GM19324 (cell line): ENCODE data around the gene ZBTB47.

ENCODE experiments used
- ATAC-seq: cut with Tn5 transposase; IDR thresholded peaks from one replicate; pipeline ENCODE4 v1.9.1; 2021; ENCODE audit warnings: mild to moderate bottlenecking, moderate library complexity; ENCODE audit not compliant: unreplicated experiment, low FRiP score

ZBTB47 gene

DNA sequence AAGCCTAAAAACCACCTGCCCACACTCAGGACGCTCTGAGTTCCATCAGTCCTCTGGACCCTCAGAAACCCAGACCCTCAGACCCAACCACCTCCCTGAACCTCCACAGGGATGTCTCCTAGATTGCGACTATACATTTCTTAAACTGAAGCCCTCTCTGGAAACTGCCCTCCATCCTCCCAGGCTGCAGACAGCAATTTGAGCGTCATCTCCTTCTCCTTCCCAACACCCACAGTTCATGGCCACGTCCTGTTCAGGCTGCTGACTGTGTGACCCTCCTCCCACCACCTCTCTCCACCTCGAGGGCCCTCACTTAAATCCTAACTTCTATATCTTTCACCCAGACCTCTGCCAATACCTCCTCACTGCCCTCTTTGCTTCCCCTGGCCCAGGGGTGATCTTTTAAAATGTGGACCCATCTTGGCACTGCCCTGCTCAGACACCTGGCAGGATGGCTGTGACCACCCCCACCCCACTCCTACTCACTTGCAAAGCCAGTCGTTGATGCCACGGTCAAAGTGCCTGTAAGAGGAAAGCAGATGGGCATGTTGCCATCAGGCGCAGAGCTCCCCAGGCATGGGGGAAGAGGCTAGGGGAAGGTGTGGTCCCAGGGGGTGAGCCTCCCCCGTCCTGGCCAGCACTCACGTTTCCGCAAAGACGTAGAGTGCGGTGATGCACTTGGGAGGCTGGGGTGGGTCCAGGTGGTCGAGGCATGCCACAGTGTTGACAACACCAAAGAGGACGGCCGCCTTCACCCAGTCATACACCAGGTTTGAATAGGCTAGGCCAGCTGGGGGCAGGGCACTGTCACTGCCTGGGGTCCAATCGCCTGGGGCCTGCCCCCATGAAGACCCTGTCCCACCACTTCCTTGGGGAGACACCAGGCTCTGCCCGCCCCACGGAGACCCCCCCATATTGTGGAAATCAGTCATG, 43.1 kb downstream of the ZBTB47 start:
- no peak for ATAC-seq

DNA sequence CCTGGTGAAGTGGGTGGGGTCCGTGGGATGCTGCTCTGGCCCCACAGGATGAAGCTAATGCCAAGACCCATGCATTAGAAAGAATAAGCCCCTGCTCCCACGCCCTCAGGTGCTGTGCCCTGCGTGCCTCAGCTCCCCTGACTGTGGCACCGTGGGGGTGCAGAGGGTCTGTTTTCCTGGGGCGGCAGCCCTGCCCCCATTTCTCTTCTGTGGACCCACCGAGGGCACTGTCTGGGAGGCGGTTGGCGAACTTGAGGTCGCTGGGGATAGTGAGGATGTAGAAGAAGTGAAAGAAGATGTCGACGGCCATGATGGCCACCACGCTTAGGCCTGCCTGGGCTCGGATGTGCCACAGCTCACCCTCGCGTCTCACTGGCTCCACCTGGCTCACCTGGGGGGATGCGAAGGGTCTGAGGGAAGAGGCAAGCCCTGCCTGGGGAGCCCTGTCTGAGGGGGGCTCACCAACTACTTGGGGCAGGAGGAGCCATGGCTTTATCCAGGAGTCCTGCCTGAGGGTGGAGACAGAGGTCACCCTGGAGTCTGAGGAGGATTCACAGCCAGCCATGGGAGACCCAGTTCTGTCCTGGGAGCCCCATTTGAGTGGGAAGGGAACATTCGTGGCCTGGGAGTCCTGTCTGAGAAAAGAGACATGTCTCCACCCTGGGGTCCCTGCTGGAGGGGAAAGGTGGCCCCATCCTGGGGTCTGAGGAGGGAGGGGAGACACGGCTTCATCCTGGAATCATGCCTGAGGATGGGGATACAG, 44.0 kb downstream of the ZBTB47 start:
- no peak for ATAC-seq

DNA sequence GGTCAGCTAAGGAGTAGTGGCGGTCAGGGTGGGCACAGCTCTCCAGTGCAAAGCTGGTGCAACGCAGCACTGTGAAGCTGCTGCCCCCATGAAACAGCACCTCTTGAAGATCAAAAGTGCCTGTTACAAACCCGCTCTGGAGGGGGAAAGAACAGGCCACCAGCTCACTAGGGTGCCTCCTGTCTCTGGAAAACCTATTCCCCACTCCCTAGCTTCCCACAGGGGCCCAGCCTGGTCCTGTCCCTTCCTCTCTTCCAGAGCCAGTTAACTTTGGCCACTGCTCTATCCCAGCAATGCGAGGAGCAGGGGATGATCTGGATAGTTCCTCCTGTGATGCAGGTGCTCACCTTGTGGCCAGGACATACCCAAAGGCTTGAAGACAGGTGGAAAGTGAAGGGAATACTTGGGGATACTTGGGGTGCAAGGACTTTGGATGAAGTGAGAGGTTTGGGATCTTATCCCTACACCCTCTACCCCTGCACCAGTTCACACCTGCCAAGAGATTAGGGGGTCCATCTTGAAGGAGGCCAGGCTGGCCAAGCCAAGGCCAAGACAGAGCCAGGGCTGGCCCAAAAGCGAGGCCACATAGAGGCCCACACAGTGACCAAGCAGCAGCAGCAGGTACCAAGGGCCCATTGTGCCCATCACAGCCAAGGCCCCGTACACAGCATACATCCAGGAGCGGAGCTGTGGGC, 44.9 kb downstream of the ZBTB47 start:
- no peak for ATAC-seq

DNA sequence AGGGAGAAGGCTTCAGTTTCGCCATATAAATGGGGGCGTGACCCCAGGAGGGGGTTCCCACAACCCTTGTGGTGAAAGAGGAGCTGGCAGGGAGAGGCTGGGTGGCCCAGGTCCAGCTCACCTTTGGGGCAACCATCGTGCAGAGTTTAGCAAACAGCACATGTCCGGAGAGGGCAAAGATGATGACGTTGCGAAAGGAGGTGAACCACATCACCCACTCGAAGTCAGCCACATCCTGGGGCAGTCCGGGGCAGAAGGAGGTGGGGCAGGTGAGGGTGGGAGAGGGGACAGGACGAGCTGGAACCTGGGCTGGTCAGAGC, 45.4 kb downstream of the ZBTB47 start:
- no peak for ATAC-seq

DNA sequence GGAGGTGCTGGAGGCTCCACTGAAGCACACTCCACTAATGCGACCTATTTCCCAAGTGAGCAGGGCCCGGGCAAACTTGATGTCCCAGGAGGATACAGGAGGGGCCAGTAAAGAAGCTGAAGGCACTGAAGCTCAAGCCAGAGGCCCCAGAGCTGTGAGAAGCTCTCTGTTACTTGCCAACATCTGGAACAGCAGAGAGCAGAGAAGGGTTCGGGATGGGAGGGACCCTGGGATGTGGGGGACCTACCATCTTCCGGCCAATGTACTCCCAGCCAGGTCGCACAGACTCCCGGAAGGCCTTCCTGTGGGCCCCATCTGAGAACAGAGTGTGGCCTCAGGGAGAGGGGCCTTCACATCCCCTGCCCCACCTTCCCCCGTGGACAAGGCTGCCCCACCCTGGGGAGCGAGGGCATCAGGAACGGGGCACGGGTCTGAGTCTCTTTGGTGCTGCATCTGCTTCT, 46.0 kb downstream of the ZBTB47 start:
- ATAC-seq = no peak

DNA sequence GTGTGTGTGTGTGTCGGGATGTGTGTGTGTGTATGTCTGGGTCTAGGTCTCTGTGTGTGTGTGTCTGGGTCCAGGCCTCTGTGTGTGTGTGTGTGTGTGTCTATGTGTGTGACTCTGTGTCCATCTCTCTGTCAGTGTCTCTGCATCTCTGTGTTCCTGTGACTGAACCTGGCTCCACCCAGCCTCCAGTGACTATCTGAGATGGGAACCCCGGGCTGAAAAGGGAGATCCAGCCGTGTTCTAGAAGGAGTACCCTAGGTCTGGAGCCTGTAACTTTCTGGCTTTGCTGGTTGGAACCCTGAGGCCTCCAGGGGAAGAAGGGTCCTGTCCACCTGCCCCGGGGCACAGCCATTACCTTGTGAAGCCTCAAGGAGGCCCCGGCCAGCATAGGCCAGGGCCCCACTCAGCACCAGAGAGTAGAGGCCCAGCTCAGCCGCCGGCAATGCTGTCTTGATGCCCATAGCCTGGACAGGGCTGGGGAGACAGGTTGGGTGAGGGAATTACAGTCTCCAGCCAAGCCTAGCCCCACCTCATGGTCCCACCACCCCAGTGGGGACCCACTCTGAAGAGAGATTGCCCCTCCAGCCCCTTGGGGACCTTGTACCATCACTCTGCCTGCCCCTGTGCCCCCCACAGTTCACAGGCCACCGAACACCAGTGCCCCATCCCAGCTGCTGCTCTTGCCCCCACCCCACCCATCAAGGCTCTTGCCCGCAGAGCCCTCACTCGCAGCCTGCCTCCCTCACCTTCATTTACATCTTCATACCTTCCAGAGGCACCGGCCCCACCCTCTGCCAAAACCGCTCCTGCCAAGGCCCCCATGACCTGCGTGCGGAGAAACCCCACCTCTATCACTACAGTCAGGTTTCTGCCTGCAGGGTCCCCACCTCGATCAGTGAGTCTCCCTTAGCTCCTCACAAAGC, 47.1 kb downstream of the ZBTB47 start:
- ATAC-seq = no peak

DNA sequence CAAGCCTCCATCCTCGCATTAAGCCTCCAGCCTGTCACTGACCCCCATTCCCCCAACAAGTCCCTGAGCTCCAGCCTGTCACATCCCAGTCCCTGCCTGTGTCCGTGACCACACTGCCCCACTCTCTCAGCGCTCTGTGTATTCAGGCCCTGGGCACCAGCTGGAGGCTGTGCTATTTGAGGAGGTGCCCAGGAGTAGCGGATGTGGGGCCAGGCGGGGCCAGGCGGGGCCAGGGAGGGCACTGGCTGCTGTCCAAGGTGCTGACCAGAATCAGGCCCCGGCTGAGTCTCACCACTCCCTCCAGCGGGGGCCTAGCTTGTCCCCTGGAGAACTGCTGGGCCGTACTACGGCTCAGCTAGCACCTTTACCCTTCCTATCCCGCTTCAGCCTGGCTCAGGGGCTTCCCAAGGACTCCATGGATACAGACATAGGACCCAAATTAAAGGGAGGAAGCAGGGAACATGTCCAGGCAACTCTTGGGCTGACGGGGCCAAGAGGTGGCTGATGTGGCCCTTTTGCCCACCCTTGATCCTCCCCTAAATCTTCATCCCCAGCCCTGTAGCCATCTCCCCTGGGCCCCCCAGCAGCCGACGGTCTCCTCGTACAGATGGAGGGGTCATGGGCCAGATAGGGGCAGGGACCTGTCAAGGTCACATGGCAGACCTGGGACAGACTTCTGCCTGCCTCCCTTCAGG, 48.0 kb downstream of the ZBTB47 start:
- no peak for ATAC-seq

DNA sequence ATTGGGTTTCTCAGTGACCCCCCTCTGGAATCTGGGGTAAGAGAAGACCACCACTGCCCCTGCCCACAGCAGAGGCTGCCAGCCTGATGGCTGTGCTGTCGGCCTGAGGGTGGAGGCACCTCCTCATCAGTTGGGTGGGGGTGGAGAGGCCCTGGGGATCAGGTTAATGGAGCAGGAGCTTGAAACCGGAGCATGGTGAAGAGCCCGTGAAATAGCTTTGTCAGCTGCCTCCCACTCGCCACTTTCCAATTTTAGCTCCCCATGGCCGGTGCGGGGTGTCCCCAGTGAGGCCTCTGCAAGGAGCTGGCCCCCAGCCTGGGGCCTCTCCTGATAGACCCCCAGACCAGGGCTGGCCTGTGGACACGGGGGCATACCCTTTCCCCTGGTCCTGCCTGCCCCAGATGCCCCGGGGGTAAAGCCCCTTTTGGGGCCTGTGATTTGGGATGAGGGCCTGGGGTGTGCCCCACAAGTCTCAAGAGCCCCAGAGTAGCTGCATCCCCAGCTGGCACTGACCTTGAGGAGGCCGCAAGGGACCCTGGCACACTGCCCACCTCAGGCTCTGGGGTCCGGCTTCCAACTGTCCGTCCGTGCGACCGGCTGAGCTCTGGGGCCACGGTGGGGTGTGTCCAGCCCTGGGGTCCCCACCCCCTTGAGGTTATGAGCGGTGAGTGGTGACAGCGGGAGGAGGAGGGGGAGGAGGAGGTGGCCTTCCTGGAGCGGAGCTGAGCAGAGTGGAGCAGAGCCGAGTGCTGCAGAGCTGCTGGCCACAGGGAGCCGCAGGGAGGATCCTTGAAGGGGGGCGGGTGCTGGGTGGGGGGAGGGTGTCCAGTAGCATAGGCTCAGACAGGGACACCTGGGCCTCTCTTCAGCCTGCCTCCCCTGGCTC, 48.8 kb downstream of the ZBTB47 start, which contains the start of gene HHATL:
Gene HHATL, minus strand, starts transcription at position 733 of the 886 bp plus-strand sequence. CDS start 1,972 bp downstream, outside the sequence.
- no peak for ATAC-seq

DNA sequence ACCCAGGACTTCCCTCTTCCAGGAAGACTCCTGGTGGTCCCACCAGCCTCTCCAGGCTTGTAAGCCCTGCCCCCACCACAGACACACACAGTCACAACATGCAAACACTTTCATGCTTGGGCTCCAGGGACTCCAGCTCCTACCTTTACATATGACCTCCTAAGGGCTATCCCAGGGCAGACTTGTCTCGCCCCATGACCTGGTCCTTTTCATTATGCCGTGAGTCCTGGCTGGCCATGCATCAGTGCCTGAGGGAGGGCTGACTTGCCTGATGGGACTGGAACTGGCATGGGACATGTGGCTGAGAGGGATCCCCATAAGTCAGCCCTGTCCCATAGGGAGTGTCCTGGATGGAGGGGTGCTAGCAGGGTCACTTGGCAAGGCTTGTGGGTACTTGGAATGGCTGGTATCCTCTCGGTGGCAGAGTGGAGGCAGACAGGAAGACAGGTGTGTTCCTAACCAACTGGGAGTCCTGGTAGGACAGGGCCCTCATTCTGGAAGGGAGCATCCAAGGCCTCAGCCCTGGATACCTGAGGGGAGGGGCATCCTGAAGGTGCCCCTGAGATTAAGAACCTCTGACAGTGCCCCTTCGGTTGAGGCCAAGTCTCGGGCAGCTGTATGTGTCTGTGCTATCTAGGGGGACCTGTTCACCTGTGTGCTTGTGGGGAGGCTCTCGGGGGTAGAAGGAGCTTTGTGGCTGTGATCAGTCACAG, 49.6 kb downstream of the ZBTB47 start:
- no peak for ATAC-seq

DNA sequence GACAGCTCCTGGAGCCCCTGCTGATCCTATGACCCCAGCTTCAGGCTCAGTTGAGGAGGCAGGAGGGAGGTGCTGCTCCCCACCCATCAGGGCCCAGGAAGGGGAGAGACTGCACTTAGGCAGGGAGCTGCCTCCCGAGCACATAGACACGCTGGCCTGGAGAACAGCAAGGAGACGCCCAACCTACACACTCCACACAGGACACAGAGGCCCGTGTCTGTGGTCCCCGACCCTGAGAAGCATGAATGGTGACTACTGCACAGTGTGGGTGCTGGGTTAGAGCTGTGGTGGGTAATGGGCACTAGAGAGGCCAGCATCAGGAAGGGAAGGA, 50.2 kb downstream of the ZBTB47 start:
- ATAC-seq = no peak

DNA sequence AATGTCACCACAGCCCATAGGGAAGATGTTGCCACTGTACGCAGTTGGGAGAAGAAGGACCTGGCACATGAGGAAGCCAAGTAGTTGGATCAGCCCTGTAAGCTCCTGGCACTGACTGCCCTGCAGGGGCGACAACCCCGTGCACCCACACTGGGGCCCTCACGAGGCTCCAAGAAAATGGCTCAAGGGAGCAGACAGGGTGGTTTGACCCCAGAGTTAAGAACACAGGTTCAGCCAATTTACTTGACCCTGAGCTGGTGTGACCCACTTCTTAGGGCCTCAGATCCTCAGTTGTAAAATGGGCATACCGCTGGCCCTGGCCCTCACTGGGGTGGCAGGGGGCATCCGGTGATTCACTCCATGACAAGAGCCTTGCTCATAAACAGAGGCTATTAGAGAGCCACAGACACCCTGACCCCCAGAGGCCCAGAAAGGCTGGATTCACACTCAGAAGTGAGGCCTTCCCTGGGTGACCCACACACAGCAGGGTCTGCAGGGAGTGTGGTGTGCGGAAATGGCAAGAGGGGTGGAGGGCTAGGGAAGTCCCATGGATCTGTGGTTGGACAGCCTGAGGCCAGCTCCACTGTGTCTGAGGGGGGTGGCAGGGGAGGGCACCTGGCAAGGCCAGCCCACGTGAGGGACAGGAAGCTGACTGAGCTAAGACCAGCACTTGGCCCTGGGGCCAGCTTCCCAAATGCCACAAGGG, 50.8 kb downstream of the ZBTB47 start:
- ATAC-seq = no peak

DNA sequence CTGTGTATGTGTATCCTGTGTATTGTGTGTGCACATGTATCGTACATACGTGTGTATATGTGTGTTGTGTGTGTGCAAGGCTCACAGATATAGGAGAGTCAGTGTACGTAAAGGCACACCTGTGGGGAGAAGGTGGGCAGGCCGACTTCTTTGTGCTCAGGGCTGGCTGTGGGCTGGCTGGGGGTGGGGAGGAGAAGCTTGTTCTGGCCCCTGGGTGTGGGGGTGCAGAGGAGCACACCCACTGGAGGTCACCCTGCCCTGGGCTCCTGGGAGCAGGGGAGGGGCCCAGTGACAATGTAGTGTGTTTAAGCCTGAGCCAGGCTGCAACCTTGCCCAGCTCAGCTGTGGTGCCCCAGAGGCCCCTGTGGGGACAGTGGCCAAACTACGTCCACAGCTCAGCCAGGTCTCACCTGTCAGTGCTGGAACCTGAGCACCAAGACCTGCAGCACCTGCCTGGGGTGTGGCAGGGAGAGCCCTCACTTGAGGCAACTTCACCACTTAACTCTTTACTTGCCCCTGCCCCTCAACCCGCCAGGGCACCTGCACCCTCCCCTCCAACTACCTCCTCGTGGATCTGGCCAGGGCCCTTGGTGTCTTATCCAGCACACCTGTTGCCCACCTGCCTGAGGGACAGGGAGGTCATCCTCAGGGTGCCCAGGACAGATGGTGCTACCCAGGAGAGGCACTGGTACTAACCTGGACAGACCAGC, 51.7 kb downstream of the ZBTB47 start:
- ATAC-seq = no peak

DNA sequence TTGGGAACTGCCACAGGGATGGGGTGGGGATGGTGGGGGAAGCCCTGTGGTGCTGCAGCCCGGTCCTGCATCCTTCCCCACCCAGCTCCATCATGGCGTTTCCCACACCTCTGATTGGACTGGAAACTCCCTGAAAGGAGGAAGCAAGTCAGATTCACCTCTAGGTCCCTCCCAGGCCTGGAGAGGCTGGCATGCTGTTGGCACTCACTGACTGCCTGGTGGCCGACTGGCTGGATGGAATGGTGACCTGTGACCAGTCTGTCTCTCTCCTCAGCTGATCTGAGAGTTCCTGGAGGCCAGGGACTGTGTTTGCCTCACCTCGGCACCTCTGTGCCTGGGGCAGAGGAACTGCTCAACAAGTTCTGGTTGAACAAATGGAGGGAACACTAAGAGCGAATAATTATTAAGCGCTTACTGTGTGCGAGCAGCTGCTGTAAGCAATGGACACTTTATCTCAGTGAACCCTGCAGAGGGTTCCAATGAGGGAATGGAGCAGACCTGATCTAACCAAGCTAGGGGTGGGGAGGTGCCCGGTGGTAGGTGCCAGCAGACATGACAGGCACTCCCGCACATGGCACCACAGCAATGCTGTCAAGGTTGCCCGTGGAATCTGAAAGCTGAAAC, 52.6 kb downstream of the ZBTB47 start:
- no peak for ATAC-seq

DNA sequence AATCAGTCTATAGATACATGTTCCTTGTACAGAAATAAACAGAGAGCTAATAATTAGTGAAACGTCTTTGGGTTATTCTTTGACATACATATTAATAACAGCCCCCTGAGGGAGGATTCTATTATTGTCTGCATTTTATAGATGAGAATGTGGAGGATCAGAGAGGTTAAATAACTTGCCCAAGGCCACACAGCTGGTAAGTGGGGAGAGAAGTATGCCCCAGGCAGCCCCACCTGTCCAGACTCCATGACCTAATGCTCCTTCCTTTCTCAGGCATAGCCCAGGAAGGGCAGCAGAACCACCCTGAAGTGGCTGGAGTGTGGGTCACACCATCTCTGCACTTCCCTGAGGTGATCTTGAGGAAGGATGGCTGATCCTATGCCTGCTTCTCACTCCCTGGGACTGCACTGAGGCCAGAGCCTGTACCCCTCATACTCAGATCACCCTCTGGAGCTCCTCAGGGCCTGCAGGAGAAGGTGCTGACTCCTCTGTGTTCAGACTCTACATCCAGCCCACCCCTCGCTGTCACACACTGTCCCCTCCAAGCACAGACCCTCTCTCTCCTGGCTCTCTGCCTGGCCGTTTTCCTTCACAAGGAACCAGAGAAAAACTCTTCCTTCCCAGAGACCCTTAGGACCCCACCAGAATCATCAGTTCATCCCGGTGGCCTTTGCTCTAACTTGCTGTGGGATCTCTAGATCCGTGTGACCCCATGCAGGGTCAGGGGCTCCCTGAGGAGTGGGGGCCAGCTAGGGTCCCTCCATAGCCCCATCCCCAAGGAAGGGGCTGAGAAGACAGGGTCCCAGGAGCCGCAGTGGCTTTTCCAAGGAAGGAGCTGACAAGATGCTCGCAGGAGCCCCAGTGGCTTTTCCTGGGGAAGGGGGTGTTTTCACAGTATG, 53.5 kb downstream of the ZBTB47 start:
- ATAC-seq = no peak

DNA sequence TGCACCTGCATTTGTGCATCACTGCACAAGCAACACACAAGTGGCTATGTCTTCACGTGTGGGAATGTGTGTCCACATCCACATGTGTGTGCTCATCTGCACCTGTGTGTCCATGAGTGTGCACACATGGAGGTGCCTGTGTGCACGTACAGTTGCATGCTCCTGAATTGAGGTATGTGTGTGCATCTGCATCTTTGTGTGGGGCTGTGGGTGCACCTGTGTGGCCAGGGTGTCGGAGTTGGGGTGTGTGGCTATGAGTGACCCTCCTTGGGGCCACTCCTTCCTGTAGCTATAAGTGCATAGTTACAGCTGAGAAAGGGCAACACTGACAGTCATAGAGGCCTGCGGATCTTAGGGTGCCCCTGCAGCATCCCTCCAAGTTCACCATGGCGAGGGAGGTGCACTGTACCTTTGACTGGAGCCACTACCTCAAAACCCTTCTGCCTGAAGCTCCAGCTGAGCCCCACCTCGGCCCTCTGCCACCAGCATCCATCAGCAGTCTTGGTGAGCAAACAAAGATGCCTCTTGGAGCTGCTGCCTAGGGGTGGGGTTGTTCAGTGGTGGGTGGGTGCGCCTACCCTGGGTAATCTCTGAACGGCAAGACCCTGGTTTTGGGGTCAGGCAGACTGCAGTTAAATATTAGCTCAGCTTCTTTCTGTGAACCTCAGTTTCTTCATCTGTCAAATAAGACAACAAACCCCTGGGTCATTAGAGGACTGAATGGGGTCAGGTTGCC, 54.3 kb downstream of the ZBTB47 start:
- ATAC-seq = no peak
